Activated B cell treated with CpG ODN at 0.5 μM for 24 hours (primary cell): ENCODE results near the gene RNLS. TPM values are rescaled to one million over a fixed set of nuclear protein-coding genes. Genes with fewer than 3 reads are reported as not detected.

Source experiments
- ATAC-seq: fragments of 200-7000 bp; cut with Tn5 transposase; one replicate; pipeline ENCODE4 v1.10.0; 2021; ENCODE audit warnings: low read depth, mild to moderate bottlenecking, moderate library complexity
- CTCF ChIA-PET: fragments of 350-600 bp; sonication (Branson Sonifier 250); formaldehyde crosslinking; loops from one replicate; lab custom pipeline; 2021; ENCODE audit warnings: antibody characterized with exemption; lab: Charles Lee
- POLR2A ChIA-PET: fragments of 350-600 bp; sonication (Branson Sonifier 250); formaldehyde crosslinking; loops from one replicate; lab custom pipeline; 2021; ENCODE audit warnings: antibody characterized with exemption; lab: Charles Lee
- DNase-seq: peaks from one replicate; pipeline ENCODE4 v3.0.0; 2022
- H3K27ac Mint-ChIP-seq: one replicate; pipeline ENCODE4 v1.8.0; 2020; ENCODE audit warnings: mixed read lengths
- H3K27me3 Mint-ChIP-seq: one replicate; pipeline ENCODE4 v1.8.0; 2021; ENCODE audit warnings: mixed read lengths
- H3K36me3 Mint-ChIP-seq: one replicate; pipeline ENCODE4 v1.8.0; 2021; ENCODE audit warnings: low read depth, mixed read lengths
- H3K4me1 Mint-ChIP-seq: one replicate; pipeline ENCODE4 v1.8.0; 2021; ENCODE audit warnings: mixed read lengths
- H3K4me3 Mint-ChIP-seq: one replicate; pipeline ENCODE4 v1.8.0; 2020; ENCODE audit warnings: mild to moderate bottlenecking, mixed read lengths
- H3K9me3 Mint-ChIP-seq: one replicate; pipeline ENCODE4 v1.8.0; 2020; ENCODE audit warnings: mixed read lengths
- CTCF ChIP-seq: fragments of 200-600 bp; IDR thresholded peaks from one replicate; pipeline ENCODE4 v1.8.0; 2022; ENCODE audit warnings: antibody characterized with exemption, mild to moderate bottlenecking
- intact Hi-C: fragments of 100-400 bp; cut with micrococcal nuclease; formaldehyde crosslinking; loops from one replicate; pipeline ENCODE4 v1.15.1; 2024
- total RNA-seq: library from RNA; stranded (reverse); gene quantifications from 2 replicates; pipeline ENCODE4 v1.2.3, GENCODE V29; 2022

The RNLS gene
- total RNA-seq, 1 donor from 2014 or later: 5.7 TPM

DNA sequence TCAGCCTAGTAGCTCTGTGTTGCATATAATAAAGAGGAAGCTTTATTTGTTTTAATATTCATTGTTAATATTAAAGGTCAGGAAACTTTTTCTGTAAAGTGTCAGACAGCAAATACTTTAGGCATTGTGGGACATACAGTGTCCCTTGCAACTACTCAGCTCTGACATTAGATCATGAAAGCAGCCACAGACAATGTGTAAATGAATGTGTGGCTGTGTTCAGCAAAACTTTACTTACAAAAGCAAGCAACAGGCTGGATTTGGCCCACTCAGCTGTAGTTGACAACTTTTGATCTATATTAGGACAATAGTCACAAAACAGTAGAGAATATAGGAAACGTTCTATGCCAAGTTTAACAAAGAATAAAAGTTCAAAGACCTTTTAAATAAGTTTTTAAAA lies 173.3 kb downstream of the RNLS start:
- no peak for TF ChIP-seq CTCF
- intact Hi-C loops: loop anchor here (5.0 kb wide), 1 partner anchor 142 kb away; no protein-coding TSS in a partner anchor
- no peaks in the 10 kb centered on the region for H3K36me3 Mint-ChIP-seq
- DNase-seq (no peak), ATAC-seq (no peak)
- H3K27ac Mint-ChIP-seq: no peak overlapping the region
- POLR2A ChIA-PET: interaction anchor here (0.7 to 1.0 kb wide), 2 partner anchors 548 to 592 kb away, joined by 3 read pairs; partner anchors contain the start of gene ATAD1
- peaks cover 11% of the 10 kb centered on the region for H3K4me1 Mint-ChIP-seq
- CTCF ChIA-PET: no interaction called here
- peaks cover 7% of the 10 kb centered on the region for H3K9me3 Mint-ChIP-seq
- H3K27me3 Mint-ChIP-seq: no peaks in the 10 kb centered on the region
- H3K4me3 Mint-ChIP-seq: no peak overlapping the region

DNA sequence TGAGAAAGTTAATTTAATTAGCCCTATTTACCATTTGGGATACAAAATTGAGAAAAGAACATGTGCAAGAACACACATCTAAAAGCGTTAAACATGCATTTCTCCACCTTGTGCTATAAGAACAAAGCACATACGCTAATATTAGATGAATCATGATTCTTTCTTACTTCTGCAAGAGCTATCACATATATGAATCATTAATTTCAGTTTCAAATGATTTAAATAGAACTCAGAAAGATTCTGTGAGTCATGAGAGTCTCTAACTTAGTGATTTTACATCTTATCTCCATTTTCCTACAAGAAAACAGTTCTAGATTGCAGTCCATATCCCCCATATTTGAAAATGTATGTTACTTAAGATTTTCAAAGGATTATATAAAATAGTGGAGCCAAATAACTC lies 173.9 kb downstream of the RNLS start:
- no peaks in the 10 kb centered on the region for H3K36me3 Mint-ChIP-seq
- H3K9me3 Mint-ChIP-seq: peaks cover 7% of the 10 kb centered on the region
- TF ChIP-seq CTCF: no peak
- intact Hi-C loops: no loop called here
- CTCF ChIA-PET: no interaction called here
- H3K4me3 Mint-ChIP-seq: no peak overlapping the region
- POLR2A ChIA-PET: interaction anchor here (0.7 to 1.0 kb wide), 2 partner anchors 547 to 591 kb away, joined by 3 read pairs; partner anchors contain the start of gene ATAD1
- no peak for DNase-seq
- no peaks in the 10 kb centered on the region for H3K27me3 Mint-ChIP-seq
- peak; percentile 54 for ATAC-seq
- H3K4me1 Mint-ChIP-seq: peaks cover 11% of the 10 kb centered on the region
- no peak overlapping the region for H3K27ac Mint-ChIP-seq

DNA sequence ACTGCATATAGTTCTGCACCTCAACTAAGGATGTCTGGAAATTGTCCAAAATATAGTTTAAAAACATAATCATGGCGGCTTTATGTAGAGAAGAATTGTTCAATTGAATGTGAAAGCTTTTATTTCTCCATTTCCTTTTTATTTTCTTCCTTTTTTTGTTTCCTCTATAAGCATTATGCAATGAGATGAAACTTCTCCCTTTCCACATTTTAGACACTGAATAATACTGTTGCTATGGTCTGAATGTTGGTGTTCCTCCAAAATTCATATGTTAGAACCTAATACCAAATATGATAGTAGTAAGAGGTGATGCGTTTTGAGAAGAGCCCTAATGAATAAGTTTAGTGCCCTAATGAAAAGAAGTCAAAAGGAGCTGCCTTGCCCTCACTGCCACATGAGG lies 175.0 kb downstream of the RNLS start:
- CTCF ChIA-PET: no interaction called here
- intact Hi-C loops: no loop called here
- TF ChIP-seq CTCF: no peak
- POLR2A ChIA-PET: no interaction called here
- H3K36me3 Mint-ChIP-seq: no peaks in the 10 kb centered on the region
- H3K27ac Mint-ChIP-seq: no peak overlapping the region
- peaks cover 7% of the 10 kb centered on the region for H3K9me3 Mint-ChIP-seq
- no peak overlapping the region for H3K4me3 Mint-ChIP-seq
- H3K27me3 Mint-ChIP-seq: no peaks in the 10 kb centered on the region
- ATAC-seq: no peak
- DNase-seq: no peak
- peaks cover 11% of the 10 kb centered on the region for H3K4me1 Mint-ChIP-seq

GRCh38 chr10:88404133-88404532 lies 179.0 kb downstream of the RNLS start:
- ChIA-PET CTCF (interaction anchor here (1.3 kb wide), 1 partner anchor 15 kb away, joined by 4 read pairs; no protein-coding TSS in a partner anchor), POLR2A (no interaction called here)
- no peak for DNase-seq
- intact Hi-C loops: loop anchor here (5.0 kb wide), 1 partner anchor 138 kb away; no protein-coding TSS in a partner anchor
- no peak for ATAC-seq
- Mint-ChIP-seq H3K36me3 (no peaks in the 10 kb centered on the region), H3K9me3 (peaks cover 8% of the 10 kb centered on the region), H3K4me1 (peaks cover 12% of the 10 kb centered on the region), H3K27me3 (no peaks in the 10 kb centered on the region), H3K4me3 (no peak overlapping the region), H3K27ac (no peak overlapping the region)
- no peak for TF ChIP-seq CTCF

- CTCF ChIA-PET: interaction anchor here (1.0 to 1.6 kb wide), 2 partner anchors 13 to 311 kb away, joined by 3 to 4 read pairs; no protein-coding TSS in a partner anchor
- DNase-seq: no peak
- intact Hi-C loops: loop anchor here (5.0 kb wide), 1 partner anchor 140 kb away; no protein-coding TSS in a partner anchor
- H3K36me3 Mint-ChIP-seq: peaks cover 3% of the 10 kb centered on the region
- peaks cover 5% of the 10 kb centered on the region for H3K4me1 Mint-ChIP-seq
- H3K9me3 Mint-ChIP-seq: peaks cover 14% of the 10 kb centered on the region
- H3K4me3 Mint-ChIP-seq: no peak overlapping the region
- H3K27ac Mint-ChIP-seq: no peak overlapping the region
- H3K27me3 Mint-ChIP-seq: no peaks in the 10 kb centered on the region
- no peak for TF ChIP-seq CTCF
- POLR2A ChIA-PET: interaction anchor here (0.6 kb wide), 1 partner anchor 16 kb away, joined by 4 read pairs; no protein-coding TSS in a partner anchor
- no peak for ATAC-seq
Observed at GRCh38 chr10:88401671-88402347, 181.3 kb downstream of the RNLS start.
